ENCODE results near the gene PLAU.

DNA sequence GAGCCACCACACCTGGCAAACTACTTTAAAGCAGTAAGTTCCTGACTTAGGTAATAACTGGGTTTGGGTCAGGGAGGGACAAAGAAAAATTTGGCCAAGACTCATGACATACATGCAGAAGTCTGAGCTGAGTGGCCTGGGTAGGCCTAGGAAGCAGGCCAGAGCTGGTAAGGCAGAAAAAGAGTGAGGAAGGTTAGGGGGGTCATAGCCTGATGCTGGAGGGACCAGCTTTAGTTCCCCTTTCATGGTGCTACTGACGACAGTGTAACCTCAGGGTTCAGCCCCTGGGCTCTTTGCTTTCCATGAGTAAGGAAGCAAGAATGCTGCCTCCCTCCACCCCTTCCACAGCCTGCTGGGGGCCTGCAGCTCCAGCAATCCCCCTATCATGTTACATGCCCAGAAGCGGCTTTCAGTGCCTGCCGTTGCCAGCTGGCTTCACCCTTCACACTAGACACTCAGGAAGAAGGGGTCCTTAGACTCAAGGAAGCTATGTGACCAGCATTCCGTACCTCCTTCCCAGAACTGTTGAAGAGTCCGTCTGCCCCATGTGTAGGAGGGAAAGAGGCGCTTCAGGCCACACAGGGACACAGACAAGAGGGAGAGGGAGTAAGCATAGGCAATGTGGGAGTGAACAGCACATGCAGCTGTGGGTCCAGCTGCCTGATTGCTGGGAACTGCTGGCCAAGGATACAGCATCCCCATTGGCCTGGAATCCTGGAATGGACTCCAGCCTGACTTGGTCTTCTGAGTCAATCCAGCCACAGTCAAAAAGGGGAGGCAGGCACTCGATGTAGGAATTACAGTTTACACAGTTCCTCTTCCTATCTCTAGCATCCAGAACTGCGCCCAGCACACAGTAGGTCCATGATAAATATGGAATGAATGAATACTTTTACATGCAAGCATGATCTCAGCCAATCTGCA, 4.1 kb upstream of the PLAU start:
- TF ChIP-seq, protein P1, sequence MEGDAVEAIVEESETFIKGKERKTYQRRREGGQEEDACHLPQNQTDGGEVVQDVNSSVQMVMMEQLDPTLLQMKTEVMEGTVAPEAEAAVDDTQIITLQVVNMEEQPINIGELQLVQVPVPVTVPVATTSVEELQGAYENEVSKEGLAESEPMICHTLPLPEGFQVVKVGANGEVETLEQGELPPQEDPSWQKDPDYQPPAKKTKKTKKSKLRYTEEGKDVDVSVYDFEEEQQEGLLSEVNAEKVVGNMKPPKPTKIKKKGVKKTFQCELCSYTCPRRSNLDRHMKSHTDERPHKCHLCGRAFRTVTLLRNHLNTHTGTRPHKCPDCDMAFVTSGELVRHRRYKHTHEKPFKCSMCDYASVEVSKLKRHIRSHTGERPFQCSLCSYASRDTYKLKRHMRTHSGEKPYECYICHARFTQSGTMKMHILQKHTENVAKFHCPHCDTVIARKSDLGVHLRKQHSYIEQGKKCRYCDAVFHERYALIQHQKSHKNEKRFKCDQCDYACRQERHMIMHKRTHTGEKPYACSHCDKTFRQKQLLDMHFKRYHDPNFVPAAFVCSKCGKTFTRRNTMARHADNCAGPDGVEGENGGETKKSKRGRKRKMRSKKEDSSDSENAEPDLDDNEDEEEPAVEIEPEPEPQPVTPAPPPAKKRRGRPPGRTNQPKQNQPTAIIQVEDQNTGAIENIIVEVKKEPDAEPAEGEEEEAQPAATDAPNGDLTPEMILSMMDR (IDR thresholded peaks at IDR 0.05; ENCODE audit: poor library complexity) = no peak
- TF ChIP-seq EZH2phosphoT487 (IDR thresholded peaks at IDR 0.05; ENCODE audit: low read depth, severe bottlenecking, unreplicated experiment) = no peak

Measured in hepatocyte (in vitro differentiated cells).